OCI-LY7 (cell line): ENCODE measurements around the gene PKIB. TPM values are rescaled to one million over a fixed set of nuclear protein-coding genes. Genes with fewer than 3 reads are reported as not detected.

ENCODE experiments used
- BruUV-seq: library from RNA; stranded (reverse); fragments of 400-500 nt; replicated peaks from 2 replicates; lab custom pipeline; 2021; lab: Mats Ljungman, UMichigan
- CTCF ChIA-PET: fragments of 300-600 bp; sonication (Branson Sonifier 250); formaldehyde crosslinking; loops from one replicate; lab custom pipeline; 2022; ENCODE audit warnings: antibody characterized with exemption; ENCODE audit not compliant: unreplicated experiment; lab: Charles Lee
- POLR2A ChIA-PET: fragments of 300-600 bp; sonication (Branson Sonifier 250); formaldehyde crosslinking; loops from one replicate; lab custom pipeline; 2022; ENCODE audit warnings: antibody characterized with exemption; lab: Charles Lee
- DNase-seq: peaks from one replicate; pipeline ENCODE4 v3.0.0-alpha.2; 2015; ENCODE audit warnings: low spot score
- H2AFZ ChIP-seq: fragments of 200-600 bp; sonication (generic), shearing (Covaris generic); 2 replicates; pipeline ENCODE4 v1.6.1; 2014; ENCODE audit warnings: mild to moderate bottlenecking, antibody characterized with exemption, low read length, moderate library complexity
- H3K27ac ChIP-seq: fragments of 200-600 bp; sonication (generic); 2 replicates; pipeline ENCODE4 v1.5.1; 2014; ENCODE audit warnings: mixed run types, low read depth, mild to moderate bottlenecking, moderate library complexity, low read length, inconsistent platforms; ENCODE audit not compliant: poor library complexity, severe bottlenecking
- H3K36me3 ChIP-seq: fragments of 200-600 bp; sonication (generic); 2 replicates; pipeline ENCODE4 v1.6.1; 2014; ENCODE audit warnings: mild to moderate bottlenecking, antibody characterized with exemption, low read length, moderate library complexity, mixed read lengths; ENCODE audit not compliant: insufficient read depth
- H3K4me1 ChIP-seq: fragments of 200-600 bp; sonication (generic); 2 replicates; pipeline ENCODE4 v1.5.1; 2014; ENCODE audit warnings: mild to moderate bottlenecking, low read length; ENCODE audit not compliant: insufficient read depth, poor library complexity, severe bottlenecking
- H3K4me2 ChIP-seq: fragments of 200-600 bp; sonication (generic); 2 replicates; pipeline ENCODE4 v1.6.1; 2014; ENCODE audit warnings: mild to moderate bottlenecking, low read length
- H3K4me3 ChIP-seq: fragments of 200-600 bp; sonication (generic); 2 replicates; pipeline ENCODE4 v1.5.1; 2014; ENCODE audit warnings: mild to moderate bottlenecking, low read depth, low read length; ENCODE audit not compliant: poor library complexity, severe bottlenecking
- H3K79me2 ChIP-seq: fragments of 200-600 bp; sonication (generic); 2 replicates; pipeline ENCODE4 v1.6.1; 2016; ENCODE audit warnings: low read depth, mild to moderate bottlenecking, low read length, moderate library complexity, mixed read lengths; ENCODE audit not compliant: insufficient read depth
- H3K9me2 ChIP-seq: fragments of 200-600 bp; sonication (generic); 2 replicates; pipeline ENCODE4 v1.6.1; 2016; ENCODE audit warnings: mild to moderate bottlenecking, low read length, mixed read lengths; ENCODE audit not compliant: insufficient read depth
- H3K9me3 ChIP-seq: fragments of 200-600 bp; sonication (generic); 2 replicates; pipeline ENCODE4 v1.6.1; 2014; ENCODE audit warnings: mild to moderate bottlenecking, mixed run types, low read length, mixed read lengths
- H4K20me1 ChIP-seq: fragments of 200-600 bp; sonication (generic); 2 replicates; pipeline ENCODE4 v1.6.1; 2014; ENCODE audit warnings: mild to moderate bottlenecking, antibody characterized with exemption, low read length, moderate library complexity, mixed read lengths; ENCODE audit not compliant: insufficient read depth
- EZH2phosphoT487 ChIP-seq: fragments of 200-600 bp; sonication (generic); IDR thresholded peaks from 2 replicates; pipeline ENCODE4 v1.6.1; 2018; ENCODE audit warnings: low read depth, borderline replicate concordance, mild to moderate bottlenecking, mixed run types, antibody characterized with exemption, low read length, moderate library complexity, mixed read lengths
- intact Hi-C: fragments of 100-400 bp; cut with micrococcal nuclease; formaldehyde crosslinking; loops from one replicate; pipeline ENCODE4 v1.10.0; 2022; ENCODE audit not compliant: unreplicated experiment
- total RNA-seq, 2 experiments: library from RNA; depleted of rRNA in 1 of 2; stranded (reverse); fragments of >200 nt in 1 of 2; shearing (Covaris generic) in 1 of 2; gene quantifications; 2 replicates each; pipeline ENCODE4 v1.2.3, GENCODE V29; 2014 to 2022
- TF ChIP-seq, protein P1 (sequence below): fragments of 200-600 bp; sonication (generic); conservative IDR thresholded peaks from 2 replicates; pipeline ENCODE4 v1.5.1; 2014; ENCODE audit warnings: mild to moderate bottlenecking, antibody characterized with exemption, low read length, moderate library complexity, mixed read lengths

Gene PKIB
- total RNA-seq, 2 experiments from 2014 or later: 0.46 TPM; not detected in 1

DNA sequence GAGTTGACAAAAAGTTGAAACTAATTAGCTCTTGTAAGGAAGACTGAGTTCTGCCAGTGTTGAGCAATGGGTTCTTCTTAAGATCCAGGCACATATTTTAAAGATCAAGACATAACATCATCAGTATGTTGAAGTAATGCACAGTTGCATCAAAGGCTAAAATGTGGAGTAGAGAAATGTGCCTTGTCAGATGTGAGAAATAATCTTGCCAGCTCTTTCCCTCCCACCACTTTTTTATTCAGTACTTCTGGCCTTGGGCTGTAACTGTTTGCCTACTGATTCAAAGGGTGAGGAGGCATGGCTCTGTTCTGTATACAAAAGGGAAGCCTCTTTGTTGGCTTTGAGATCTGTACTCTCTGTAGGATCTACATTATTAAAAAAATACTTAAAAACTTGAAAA, 13.1 kb downstream of the PKIB start:
- DNase-seq: no peak
- Histone ChIP-seq H3K4me2 (no peak overlapping the region), H3K9me2 (no peaks in the 10 kb centered on the region), H4K20me1 (no peaks in the 10 kb centered on the region), H3K79me2 (no peaks in the 10 kb centered on the region), H3K27ac (no peak overlapping the region), H3K4me1 (no peaks in the 10 kb centered on the region), H3K9me3 (no peaks in the 10 kb centered on the region), H3K36me3 (no peaks in the 10 kb centered on the region), H2AFZ (no peak overlapping the region), H3K4me3 (no peak overlapping the region)
- TF ChIP-seq EZH2phosphoT487: no peak
- TF ChIP-seq, protein P1, sequence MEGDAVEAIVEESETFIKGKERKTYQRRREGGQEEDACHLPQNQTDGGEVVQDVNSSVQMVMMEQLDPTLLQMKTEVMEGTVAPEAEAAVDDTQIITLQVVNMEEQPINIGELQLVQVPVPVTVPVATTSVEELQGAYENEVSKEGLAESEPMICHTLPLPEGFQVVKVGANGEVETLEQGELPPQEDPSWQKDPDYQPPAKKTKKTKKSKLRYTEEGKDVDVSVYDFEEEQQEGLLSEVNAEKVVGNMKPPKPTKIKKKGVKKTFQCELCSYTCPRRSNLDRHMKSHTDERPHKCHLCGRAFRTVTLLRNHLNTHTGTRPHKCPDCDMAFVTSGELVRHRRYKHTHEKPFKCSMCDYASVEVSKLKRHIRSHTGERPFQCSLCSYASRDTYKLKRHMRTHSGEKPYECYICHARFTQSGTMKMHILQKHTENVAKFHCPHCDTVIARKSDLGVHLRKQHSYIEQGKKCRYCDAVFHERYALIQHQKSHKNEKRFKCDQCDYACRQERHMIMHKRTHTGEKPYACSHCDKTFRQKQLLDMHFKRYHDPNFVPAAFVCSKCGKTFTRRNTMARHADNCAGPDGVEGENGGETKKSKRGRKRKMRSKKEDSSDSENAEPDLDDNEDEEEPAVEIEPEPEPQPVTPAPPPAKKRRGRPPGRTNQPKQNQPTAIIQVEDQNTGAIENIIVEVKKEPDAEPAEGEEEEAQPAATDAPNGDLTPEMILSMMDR: no peak
- no TSS peak for BruUV-seq
- intact Hi-C loops: no loop called here
- ChIA-PET POLR2A (interaction anchor here (0.5 kb wide), 1 partner anchor 216 kb away, joined by 4 read pairs; no protein-coding TSS in a partner anchor), CTCF (no interaction called here)

DNA sequence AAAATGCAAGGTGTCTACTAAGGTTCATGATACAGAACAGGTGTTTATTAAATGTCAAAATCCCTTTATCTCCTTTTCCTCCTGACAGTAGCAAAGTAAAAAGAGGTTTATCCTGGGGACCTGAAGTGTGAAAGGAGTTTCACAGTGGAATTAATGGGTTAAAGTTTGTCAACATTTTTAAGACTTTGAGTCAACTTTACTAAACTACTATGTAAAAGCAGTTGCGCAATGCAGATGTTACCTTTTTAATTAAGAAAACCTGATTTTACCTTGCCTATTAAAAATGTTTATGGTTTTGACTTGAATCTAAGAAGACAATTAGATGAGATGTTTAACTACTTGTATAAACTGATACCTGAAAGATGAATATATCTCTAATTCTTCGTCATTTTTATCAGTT, 14.6 kb downstream of the PKIB start:
- BruUV-seq: no TSS peak
- Histone ChIP-seq H3K9me3 (no peaks in the 10 kb centered on the region), H3K36me3 (no peaks in the 10 kb centered on the region), H3K9me2 (no peaks in the 10 kb centered on the region), H3K79me2 (no peaks in the 10 kb centered on the region), H3K27ac (no peak overlapping the region), H3K4me1 (no peaks in the 10 kb centered on the region), H3K4me3 (no peak overlapping the region), H2AFZ (no peak overlapping the region), H3K4me2 (no peak overlapping the region), H4K20me1 (no peaks in the 10 kb centered on the region)
- ChIA-PET POLR2A (interaction anchor here (0.8 kb wide), 1 partner anchor 174 kb away, joined by 3 read pairs; no protein-coding TSS in a partner anchor), CTCF (no interaction called here)
- intact Hi-C loops: no loop called here
- TF ChIP-seq, protein P1: no peak
- TF ChIP-seq EZH2phosphoT487: no peak
- no peak for DNase-seq

DNA sequence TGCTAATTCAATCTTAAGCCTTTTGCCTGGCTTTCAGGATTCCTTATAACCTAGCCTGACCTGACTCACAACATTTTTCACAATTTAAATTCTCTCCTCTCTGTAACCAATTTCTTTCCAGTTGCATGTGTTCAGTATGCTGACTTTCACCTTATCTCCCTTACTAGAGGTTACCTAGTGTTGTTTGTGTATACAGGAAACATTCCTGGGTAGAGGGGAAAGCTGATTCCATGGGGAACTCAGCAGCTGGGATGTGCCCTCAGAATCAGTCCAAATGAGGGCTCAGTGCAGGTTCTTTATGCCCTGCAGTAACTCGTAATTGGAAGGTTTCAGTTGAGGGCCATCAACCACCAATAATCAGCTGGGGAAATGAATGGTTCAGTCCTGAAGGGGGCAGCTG, 18.5 kb downstream of the PKIB start:
- Histone ChIP-seq H3K4me1 (no peaks in the 10 kb centered on the region), H3K79me2 (no peaks in the 10 kb centered on the region), H3K9me2 (no peaks in the 10 kb centered on the region), H3K9me3 (no peaks in the 10 kb centered on the region), H3K4me3 (no peak overlapping the region), H3K27ac (no peak overlapping the region), H4K20me1 (no peaks in the 10 kb centered on the region), H3K36me3 (no peaks in the 10 kb centered on the region), H3K4me2 (no peak overlapping the region), H2AFZ (no peak overlapping the region)
- ChIA-PET CTCF (no interaction called here), POLR2A (no interaction called here)
- DNase-seq: no peak
- intact Hi-C loops: no loop called here
- TF ChIP-seq EZH2phosphoT487: no peak
- TF ChIP-seq, protein P1: no peak
- BruUV-seq: no TSS peak
